ENCODE measurements around the gene JAM2.
"Not testable (repeated sequence)": the region's sequence is repeated elsewhere in the genome, so short reads cannot be mapped to it uniquely, and the experiment has no call there.

JAM2 gene

DNA sequence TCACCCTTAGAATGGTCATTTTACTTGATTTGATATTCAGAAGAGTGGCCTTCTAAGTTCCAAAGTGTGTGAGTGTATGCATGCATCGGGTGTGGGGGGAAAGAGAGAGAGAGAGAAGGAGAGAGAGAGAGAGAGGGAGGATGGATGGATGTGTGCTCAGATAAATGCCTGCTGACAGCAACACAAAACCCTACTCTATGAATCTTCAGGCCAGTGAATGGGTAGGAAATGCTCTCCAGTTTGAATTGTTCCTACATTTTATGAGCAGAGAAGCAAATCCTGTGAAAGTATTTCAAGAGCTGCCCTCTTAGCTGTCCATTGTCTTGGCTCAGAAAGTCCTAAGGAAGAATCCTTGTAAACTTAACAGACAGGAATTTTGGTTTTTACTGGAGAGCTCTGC lies 7.4 kb downstream of the JAM2 start:
- no peak for DNase-seq (ENCODE audit: low read depth, low spot score)

GRCh38 chr21:25647647-25648046 lies 8.6 kb downstream of the JAM2 start:
- no peak for DNase-seq (ENCODE audit: low read depth, low spot score)

DNA sequence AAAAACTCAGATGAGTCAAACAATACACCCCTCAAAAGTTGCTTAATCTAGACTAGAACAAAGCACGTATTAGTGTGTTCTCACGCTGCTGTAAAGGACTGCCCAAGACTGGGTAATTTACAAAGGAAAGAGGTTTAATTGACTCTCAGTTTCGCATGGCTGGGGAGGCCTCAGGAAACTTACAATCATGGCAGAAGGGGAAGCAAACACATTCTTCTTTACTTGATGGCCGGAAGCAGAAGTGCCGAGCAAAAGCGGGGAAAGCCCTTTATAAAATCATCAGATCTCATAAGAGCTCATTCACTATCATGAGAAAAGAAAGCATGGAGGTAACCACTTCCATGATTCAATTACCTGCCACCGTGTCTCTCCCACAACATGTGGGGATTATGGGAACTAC lies 10.1 kb downstream of the JAM2 start:
- DNase-seq (ENCODE audit: low read depth, low spot score): no peak

DNA sequence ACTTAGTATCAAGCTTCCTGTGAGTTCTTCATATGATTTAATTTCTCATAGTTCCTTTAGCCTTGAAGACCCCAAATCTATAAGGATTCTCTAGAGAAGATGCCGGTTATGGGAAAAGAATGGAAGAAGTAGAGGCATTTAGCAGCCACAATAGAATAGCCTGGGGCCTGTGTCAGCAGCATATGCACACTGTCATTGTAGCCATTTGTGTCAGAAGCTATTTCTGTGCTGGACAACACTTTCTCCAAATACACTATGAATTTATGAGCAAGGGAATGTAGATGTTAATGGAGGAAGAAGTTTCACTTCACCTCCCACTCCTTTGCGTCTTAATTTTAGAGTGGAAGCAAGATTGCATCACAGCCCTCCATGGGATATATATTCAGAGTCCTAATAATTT lies 17.4 kb downstream of the JAM2 start:
- DNase-seq (ENCODE audit: low read depth, low spot score): no peak

GRCh38 chr21:25657140-25657539 lies 18.1 kb downstream of the JAM2 start:
- no peak for DNase-seq (ENCODE audit: low read depth, low spot score)

DNA sequence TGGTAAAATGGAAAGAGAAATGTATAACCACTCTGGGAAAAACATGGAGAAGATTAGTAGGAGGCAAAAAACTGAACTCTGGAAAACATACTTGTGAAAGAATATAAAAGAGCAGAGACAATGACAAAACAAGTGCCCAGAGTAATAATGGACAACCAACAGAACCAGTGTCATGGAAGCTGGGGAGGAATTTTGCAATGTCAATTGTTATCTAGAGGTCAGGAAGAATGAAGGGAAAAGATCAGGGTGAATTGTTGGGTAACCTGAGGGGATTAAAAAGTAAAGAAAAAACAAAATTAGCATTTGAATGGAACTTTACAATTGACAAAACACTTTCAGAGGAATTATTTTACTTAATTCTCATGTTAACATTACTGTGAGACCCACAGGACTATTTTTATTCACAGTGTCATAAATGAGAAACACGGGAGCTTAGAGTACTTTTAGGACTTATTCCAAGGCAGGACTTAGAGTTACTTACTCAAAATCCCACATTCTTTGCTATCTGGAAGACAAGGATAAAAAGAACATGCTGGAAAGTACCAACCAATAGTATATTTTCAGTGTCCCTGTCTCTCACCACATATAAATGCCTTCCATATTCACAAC lies 19.5 kb downstream of the JAM2 start:
- DNase-seq (ENCODE audit: low read depth, low spot score): no peak

- no peak for DNase-seq (ENCODE audit: low read depth, low spot score)
Measured at GRCh38 chr21:25660233-25660632, 21.2 kb downstream of the JAM2 start.

GRCh38 chr21:25664491-25664931 lies 25.5 kb downstream of the JAM2 start:
- DNase-seq (ENCODE audit: low read depth, low spot score): no peak

GRCh38 chr21:25670726-25671125 lies 31.7 kb downstream of the JAM2 start:
- DNase-seq (ENCODE audit: low read depth, low spot score): no peak

DNA sequence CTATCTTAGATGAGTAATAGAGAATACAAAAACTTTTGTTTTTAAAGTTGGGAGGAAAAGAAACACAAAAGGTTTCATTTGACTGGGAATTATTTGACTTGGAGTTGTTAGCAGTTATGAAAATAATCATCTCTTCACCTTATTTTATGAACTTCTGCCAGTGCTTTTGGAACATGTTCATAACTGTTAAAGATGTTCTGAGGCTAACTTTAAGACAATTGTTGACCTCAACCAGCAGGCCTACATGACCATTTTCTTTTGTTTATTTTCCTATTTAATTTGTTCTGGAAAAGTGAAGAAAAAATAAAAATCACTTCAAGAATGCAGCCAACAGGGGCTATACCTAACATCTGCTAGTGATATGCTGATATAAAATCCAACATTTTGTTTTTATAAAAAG lies 37.4 kb downstream of the JAM2 start:
- DNase-seq (ENCODE audit: low read depth, low spot score): no peak

DNA sequence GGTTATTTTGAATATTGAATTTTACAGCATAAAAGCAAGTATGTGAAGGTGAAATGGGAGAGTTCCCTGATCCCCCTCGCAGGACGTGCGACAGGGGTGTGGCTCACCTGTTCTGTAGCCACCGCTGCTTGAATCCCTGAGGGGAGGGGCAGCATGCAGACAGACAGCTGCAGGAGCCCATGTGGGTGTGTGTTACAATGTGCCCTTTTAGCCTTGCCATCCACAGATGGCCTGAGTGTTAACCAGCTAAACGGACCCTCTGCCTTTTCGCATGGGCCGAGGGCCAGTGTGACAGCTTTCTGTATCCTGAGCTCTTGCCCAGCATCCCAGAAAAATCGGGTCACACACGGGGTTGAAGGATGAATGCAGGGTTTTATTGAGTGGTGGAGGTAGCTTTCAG lies 43.3 kb downstream of the JAM2 start:
- DNase-seq (ENCODE audit: low read depth, low spot score): no peak

GRCh38 chr21:25687787-25688186 lies 48.7 kb downstream of the JAM2 start:
- no peak for DNase-seq (ENCODE audit: low read depth, low spot score)

- no peak for DNase-seq (ENCODE audit: low read depth, low spot score)
Measured at GRCh38 chr21:25688275-25689155, 49.5 kb downstream of the JAM2 start.

- DNase-seq (ENCODE audit: low read depth, low spot score): no peak
Measured at GRCh38 chr21:25689226-25689625, 50.2 kb downstream of the JAM2 start.

GRCh38 chr21:25691976-25692375 lies 52.9 kb downstream of the JAM2 start:
- no peak for DNase-seq (ENCODE audit: low read depth, low spot score)

DNA sequence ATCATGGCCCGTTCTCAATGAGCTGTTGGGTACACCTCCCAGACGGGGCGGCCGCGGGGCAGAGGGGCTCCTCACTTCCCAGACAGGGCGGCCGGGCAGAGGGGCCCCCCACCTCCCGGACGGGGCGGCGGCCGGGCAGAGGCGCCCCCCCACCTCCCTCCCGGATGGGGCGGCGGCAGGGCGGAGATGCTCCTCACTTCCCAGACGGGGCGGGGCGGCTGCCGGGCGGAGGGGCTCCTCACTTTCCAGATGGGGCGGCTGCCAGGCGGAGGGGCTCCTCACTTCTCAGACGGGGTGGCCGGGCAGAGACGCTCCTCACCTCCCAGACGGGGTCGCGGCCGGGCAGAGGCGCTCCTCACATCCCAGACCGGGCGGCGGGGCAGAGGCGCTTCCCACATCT lies 56.4 kb downstream of the JAM2 start:
- not testable (repeated sequence) for DNase-seq (ENCODE audit: low read depth, low spot score)

DNA sequence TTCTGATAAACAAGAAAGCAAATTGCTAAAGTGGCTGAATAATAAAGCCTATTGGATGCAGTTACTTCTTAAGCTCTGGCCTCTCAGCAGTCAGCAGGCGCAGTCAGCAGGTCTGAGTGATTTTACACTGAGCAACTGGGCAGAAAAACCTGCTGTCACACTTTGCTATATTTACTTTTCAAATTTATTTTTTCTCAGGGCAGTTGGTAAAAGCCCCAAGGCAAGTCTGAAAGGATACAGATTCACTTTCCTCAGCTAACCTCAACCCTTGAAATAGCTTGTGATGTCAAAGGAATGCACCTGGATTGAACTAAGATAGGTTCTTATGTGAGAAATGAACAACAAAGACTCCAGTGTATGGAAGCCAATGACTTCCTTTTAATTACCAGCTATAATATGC lies 61.7 kb downstream of the JAM2 start:
- DNase-seq (ENCODE audit: low read depth, low spot score): no peak

DNA sequence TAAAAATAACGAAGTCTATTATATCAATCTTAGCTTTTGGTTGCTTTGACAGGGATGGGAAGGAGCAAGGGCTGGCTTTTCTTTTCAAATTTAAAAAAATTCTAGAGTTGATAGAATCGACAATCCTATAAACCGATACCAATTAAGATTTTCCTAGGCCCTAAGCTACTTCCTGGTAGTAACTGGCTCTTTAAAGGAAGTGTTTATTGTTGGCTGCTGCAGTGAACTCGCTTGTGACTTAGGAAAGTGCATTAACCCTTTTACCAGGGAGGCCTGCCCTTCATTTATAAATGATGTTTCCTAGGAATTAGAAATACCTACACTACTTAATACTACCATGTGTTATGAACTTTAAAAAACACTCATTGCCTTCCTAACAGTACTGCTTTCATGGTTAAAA lies 62.5 kb downstream of the JAM2 start:
- DNase-seq (ENCODE audit: low read depth, low spot score): no peak

- DNase-seq (ENCODE audit: low read depth, low spot score): no peak
Measured at GRCh38 chr21:25708467-25709065, 69.5 kb downstream of the JAM2 start.

GRCh38 chr21:25709684-25710265 lies 70.7 kb downstream of the JAM2 start:
- peak; percentile 5 for DNase-seq (ENCODE audit: low read depth, low spot score)

DNA sequence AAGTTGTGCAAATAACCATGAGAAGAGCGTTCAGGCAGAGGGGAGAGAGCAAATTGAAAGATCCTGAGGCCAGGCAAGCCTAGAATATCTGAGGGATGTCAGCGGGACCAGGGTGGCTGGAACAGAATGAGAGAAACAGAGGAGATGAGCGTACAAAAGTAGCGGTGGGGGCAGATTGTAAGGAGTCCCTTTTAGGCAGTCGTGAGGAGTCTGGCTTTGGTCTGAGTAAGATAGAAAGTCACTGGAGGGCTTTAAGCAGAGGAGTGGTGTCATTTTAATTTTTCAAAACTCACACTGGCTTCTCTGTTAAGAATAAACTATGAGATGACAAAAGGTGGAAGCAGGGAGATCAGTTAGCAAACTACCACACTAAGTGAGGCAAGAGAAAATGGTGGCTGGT lies 71.5 kb downstream of the JAM2 start:
- DNase-seq (ENCODE audit: low read depth, low spot score): no peak

- not testable (repeated sequence) for DNase-seq (ENCODE audit: low read depth, low spot score)
Measured at GRCh38 chr21:25714066-25714465, 75.0 kb downstream of the JAM2 start.
